A549 (cell line): ENCODE measurements around the gene CCDC92B. TPM values are rescaled to one million over a fixed set of nuclear protein-coding genes. Genes with fewer than 3 reads are reported as not detected.

Experiments used
- ATAC-seq, 2 experiments: fragments of 200-7000 bp in 1 of 2; fragments of >200 bp in 1 of 2; cut with Nextera tagmentation in 1 of 2; cut with Tn5 transposase in 1 of 2; 3 replicates each; pipeline versions ENCODE4 v1.8.0 to v1.9.1; 2018 to 2020; ENCODE audit warnings: mild to moderate bottlenecking in 1 of 2, moderate library complexity in 1 of 2
- CTCF ChIA-PET: fragments of 300-600 bp; sonication (Branson Sonifier 250); formaldehyde crosslinking; extraction: SDS; loops from one replicate; lab custom pipeline; 2021; ENCODE audit warnings: antibody characterized with exemption, inconsistent platforms; lab: Yijun Ruan, JAX
- POLR2A ChIA-PET: fragments of 350-600 bp; formaldehyde crosslinking; extraction: SDS; loops from one replicate; lab custom pipeline; 2021; ENCODE audit warnings: antibody characterized with exemption, inconsistent platforms; lab: Yijun Ruan, JAX
- DNase-seq, 2 experiments: peaks; one replicate each; pipeline versions ENCODE4 v3.0.0 to v3.0.0-alpha.2; 2011 to 2016; ENCODE audit warnings: low read depth in 1 of 2, low spot score in 1 of 2
- FAIRE-seq: peaks from 2 replicates; lab custom pipeline; 2011; peaks lifted over from hg19 to GRCh38; lab: Jason Lieb, UNC
- H3K27ac ChIP-seq, 2 experiments: fragments of >200 bp; sonication (Bioruptor Twin); formaldehyde crosslinking; 3 replicates each; pipeline ENCODE4 v1.5.1; 2016 to 2017
- H3K4me1 ChIP-seq: fragments of >200 bp; sonication (Bioruptor Twin); formaldehyde crosslinking; 3 replicates; pipeline ENCODE4 v1.6.1; 2016
- H3K4me2 ChIP-seq: fragments of >200 bp; sonication (Bioruptor Twin); formaldehyde crosslinking; 3 replicates; pipeline ENCODE4 v1.6.1; 2016
- H3K4me3 ChIP-seq: fragments of >200 bp; sonication (Bioruptor Twin); formaldehyde crosslinking; 3 replicates; pipeline ENCODE4 v1.5.1; 2016
- H3K9me3 ChIP-seq: fragments of >200 bp; sonication (Bioruptor Twin); formaldehyde crosslinking; 3 replicates; pipeline ENCODE4 v1.6.1; 2016
- ATOH8 ChIP-seq: fragments of 250-450 bp; sonication (Bioruptor Pico); IDR thresholded peaks from 2 replicates; pipeline ENCODE4 v1.5.0; 2020; ENCODE audit warnings: low read depth, mild to moderate bottlenecking, moderate library complexity
- BHLHE40 ChIP-seq: IDR thresholded peaks from 2 replicates; pipeline ENCODE4 v1.6.1; 2012; ENCODE audit warnings: low read depth, low read length, inconsistent platforms
- CEBPB ChIP-seq, 2 experiments: fragments of >200 bp in 1 of 2; sonication (Bioruptor Twin) in 1 of 2; formaldehyde crosslinking in 1 of 2; IDR thresholded peaks; 2 replicates each; pipeline ENCODE4 v1.6.1; 2012 to 2016
- CTCF ChIP-seq: fragments of >200 bp; sonication (Bioruptor Twin); formaldehyde crosslinking; IDR thresholded peaks from 3 replicates; pipeline ENCODE4 v1.5.1; 2016
- E2F6 ChIP-seq: IDR thresholded peaks from 2 replicates; pipeline ENCODE4 v1.6.1; 2012; ENCODE audit warnings: low read depth, borderline replicate concordance
- FOSL2 ChIP-seq, 2 experiments: fragments of 450-650 bp in 1 of 2; fragments of >200 bp in 1 of 2; sonication (Bioruptor Twin) in 1 of 2; formaldehyde crosslinking; IDR thresholded peaks; 2 replicates each; pipeline versions ENCODE4 v1.5.0 to v1.6.1; 2016 to 2020; ENCODE audit warnings: mild to moderate bottlenecking in 1 of 2, moderate library complexity in 1 of 2
- HMGXB4 ChIP-seq: fragments of 250-450 bp; sonication (Bioruptor Pico); IDR thresholded peaks from 2 replicates; pipeline ENCODE4 v1.5.0; 2021; ENCODE audit warnings: mild to moderate bottlenecking, moderate library complexity, borderline replicate concordance
- MAFK ChIP-seq: fragments of 450-650 bp; IDR thresholded peaks from 2 replicates; pipeline ENCODE4 v1.6.1; 2014; ENCODE audit not compliant: partially characterized antibody
- MAX ChIP-seq: IDR thresholded peaks from 2 replicates; pipeline ENCODE4 v1.6.1; 2012
- NFE2L2 ChIP-seq: fragments of 150-350 bp; conservative IDR thresholded peaks from 2 replicates; pipeline ENCODE4 v1.6.1; 2014; ENCODE audit warnings: low read length
- NPAS2 ChIP-seq: fragments of 250-450 bp; sonication (Bioruptor Pico); IDR thresholded peaks from 2 replicates; pipeline ENCODE4 v1.8.0; 2022; ENCODE audit warnings: mild to moderate bottlenecking, moderate library complexity, borderline replicate concordance
- RARB ChIP-seq: fragments of 250-450 bp; sonication (Bioruptor Pico); IDR thresholded peaks from 2 replicates; pipeline ENCODE4 v1.8.0; 2021; ENCODE audit warnings: mild to moderate bottlenecking, moderate library complexity
- REST ChIP-seq: fragments of 200-600 bp; sonication (generic); IDR thresholded peaks from 2 replicates; pipeline ENCODE4 v1.6.1; 2016; ENCODE audit warnings: antibody characterized with exemption, mild to moderate bottlenecking, moderate library complexity
- SMC3 ChIP-seq: fragments of >200 bp; sonication (Bioruptor Twin); formaldehyde crosslinking; IDR thresholded peaks from 3 replicates; pipeline ENCODE4 v1.6.1; 2018; ENCODE audit warnings: inconsistent platforms
- SREBF2 ChIP-seq: fragments of 450-650 bp; IDR thresholded peaks from 2 replicates; pipeline ENCODE4 v1.6.1; 2014; ENCODE audit warnings: mild to moderate bottlenecking, moderate library complexity
- TFCP2L1 ChIP-seq: fragments of 250-450 bp; sonication (Bioruptor Pico); IDR thresholded peaks from 2 replicates; pipeline ENCODE4 v1.5.0; 2021; ENCODE audit warnings: mild to moderate bottlenecking
- ZNF302 ChIP-seq: fragments of 250-450 bp; sonication (Bioruptor Pico); IDR thresholded peaks from 2 replicates; pipeline ENCODE4 v1.9.0; 2021; ENCODE audit warnings: inconsistent platforms, mild to moderate bottlenecking, moderate library complexity
- ZSCAN20 ChIP-seq: fragments of 250-450 bp; sonication (Bioruptor Pico); IDR thresholded peaks from 2 replicates; pipeline ENCODE4 v1.8.0; 2022; ENCODE audit warnings: mild to moderate bottlenecking, moderate library complexity
- WGBS: methylation state at CpG from one replicate; pipeline ENCODE4 v1.1.6; 2017; ENCODE audit errors: missing lambda C conversion rate; 5-methylcytosine and 5-hydroxymethylcytosine counted together
- polyA plus RNA-seq, 4 experiments: library from polyadenylated mRNA; depleted of rRNA in 3 of 4; stranded (reverse); fragments of >200 nt; fragmentation: RNase III in 1 of 4; extraction: RNeasy Plus Mini Kit Qiagen cat#74134 plus additional on column Dnase treatment in 1 of 4; gene quantifications; 2 replicates in 3 of 4; 3 replicates in 1 of 4; pipeline ENCODE4 v1.2.3, GENCODE V29; 2011 to 2017

The CCDC92B gene
- polyA plus RNA-seq, 2 of the 4 experiments (the other 2 are of a cell fraction), result 0.05 to 0.08 TPM

GRCh38 chr17:2731807-2732206, 17.6 kb downstream of the CCDC92B start (continued):
- TF ChIP-seq REST (no peak), ZSCAN20 (CRISPR knock-in tag) (no peak)

GRCh38 chr17:2730764-2731353, 18.6 kb downstream of the CCDC92B start:
- no peaks in the 10 kb centered on the region for H3K9me3 ChIP-seq
- DNase-seq (no peak), FAIRE-seq (no peak), ATAC-seq (peak; percentile 45 to 63; a peak in 5 of 6 replicates)
- no peaks in the 10 kb centered on the region for H3K4me1 ChIP-seq
- no peak overlapping the region for H3K4me3 ChIP-seq
- POLR2A ChIA-PET, result no interaction called here
- no peak overlapping the region for H3K27ac ChIP-seq
- CTCF ChIA-PET, result interaction anchor here (0.6 kb wide), 1 partner anchor 56 kb away, joined by 5 read pairs; no protein-coding TSS in a partner anchor
- H3K4me2 ChIP-seq, result no peak overlapping the region; the same call in 2 of the 3 replicates
- TF ChIP-seq CEBPB (IDR thresholded peaks at IDR 0.05) (no peak), FOSL2 (IDR thresholded peaks at IDR 0.05) (no peak), FOSL2 (CRISPR knock-in tag; IDR thresholded peaks at IDR 0.05) (no peak), ATOH8 (no peak), SREBF2 (no peak), HMGXB4 (CRISPR knock-in tag) (no peak), MAX (no peak), ZNF302 (CRISPR knock-in tag) (no peak), RARB (no peak)
- 47% methylated on average over 16 of the region's 17 CpGs for WGBS

- H3K4me2 ChIP-seq, result peak overlapping the region; percentile 78
Observed at GRCh38 chr17:2724784-2725164, 24.7 kb downstream of the CCDC92B start.

More at GRCh38 chr17:2724784-2725164, 24.7 kb downstream of the CCDC92B start:
- peak overlapping the region in 1 of 2 experiments; percentile 67; a peak in 4 of 6 replicates for H3K27ac ChIP-seq
- WGBS, result 8% methylated on average over 18 of the region's 40 CpGs
- ATAC-seq, result peak; percentile 82 to 91
- H3K9me3 ChIP-seq, result 0 out of 3 replicates have a peak, but pooled peaks cover under 1% of the 10 kb centered on the region
- ChIA-PET POLR2A (no interaction called here), CTCF (interaction anchor here (0.6 to 2.5 kb wide), 15 partner anchors 9 to 64 kb away, joined by 3 to 13 read pairs (median 4); no protein-coding TSS in a partner anchor)
- no peaks in the 10 kb centered on the region for H3K4me1 ChIP-seq
- H3K4me3 ChIP-seq, result peak overlapping the region; percentile 29; the same call in 2 of the 3 replicates
- TF ChIP-seq MAFK, result peak; percentile 67
- TF ChIP-seq SMC3, result peak; percentile 50
- peak; percentile 36 for TF ChIP-seq CTCF
- peak; percentile 94 for TF ChIP-seq E2F6
- TF ChIP-seq NFE2L2, result no peak
- no peak for TF ChIP-seq NPAS2
- TF ChIP-seq BHLHE40, result no peak; the same call in 1 of the 2 replicates
- no peak for TF ChIP-seq TFCP2L1 (CRISPR knock-in tag)
- peak; percentile 95 for TF ChIP-seq MAX
- no peak for FAIRE-seq
- DNase-seq, result peak; percentile 77 to 85
